A549 (cell line): Measurements from ENCODE around the gene MRPL55. TPM values are rescaled to one million over a fixed set of nuclear protein-coding genes. Genes with fewer than 3 reads are reported as not detected.

ENCODE experiments used
- ATAC-seq, 2 experiments: fragments of 200-7000 bp in 1 of 2; fragments of >200 bp in 1 of 2; cut with Nextera tagmentation in 1 of 2; cut with Tn5 transposase in 1 of 2; 3 replicates each; pipeline versions ENCODE4 v1.8.0 to v1.9.1; 2018 to 2020; ENCODE audit warnings: mild to moderate bottlenecking in 1 of 2, moderate library complexity in 1 of 2
- CTCF ChIA-PET: fragments of 300-600 bp; sonication (Branson Sonifier 250); formaldehyde crosslinking; extraction: SDS; loops from one replicate; lab custom pipeline; 2021; ENCODE audit warnings: antibody characterized with exemption, inconsistent platforms; lab: Yijun Ruan, JAX
- POLR2A ChIA-PET: fragments of 350-600 bp; formaldehyde crosslinking; extraction: SDS; loops from one replicate; lab custom pipeline; 2021; ENCODE audit warnings: antibody characterized with exemption, inconsistent platforms; lab: Yijun Ruan, JAX
- DNase-seq, 2 experiments: peaks; one replicate each; pipeline versions ENCODE4 v3.0.0 to v3.0.0-alpha.2; 2011 to 2016; ENCODE audit warnings: low read depth in 1 of 2, low spot score in 1 of 2
- FAIRE-seq: peaks from 2 replicates; lab custom pipeline; 2011; peaks lifted over from hg19 to GRCh38; lab: Jason Lieb, UNC
- H3K27ac ChIP-seq, 2 experiments: fragments of >200 bp; sonication (Bioruptor Twin); formaldehyde crosslinking; 3 replicates each; pipeline ENCODE4 v1.5.1; 2016 to 2017
- H3K4me1 ChIP-seq: fragments of >200 bp; sonication (Bioruptor Twin); formaldehyde crosslinking; 3 replicates; pipeline ENCODE4 v1.6.1; 2016
- H3K4me2 ChIP-seq: fragments of >200 bp; sonication (Bioruptor Twin); formaldehyde crosslinking; 3 replicates; pipeline ENCODE4 v1.6.1; 2016
- H3K4me3 ChIP-seq: fragments of >200 bp; sonication (Bioruptor Twin); formaldehyde crosslinking; 3 replicates; pipeline ENCODE4 v1.5.1; 2016
- H3K9me3 ChIP-seq: fragments of >200 bp; sonication (Bioruptor Twin); formaldehyde crosslinking; 3 replicates; pipeline ENCODE4 v1.6.1; 2016
- ATOH8 ChIP-seq: fragments of 250-450 bp; sonication (Bioruptor Pico); IDR thresholded peaks from 2 replicates; pipeline ENCODE4 v1.5.0; 2020; ENCODE audit warnings: low read depth, mild to moderate bottlenecking, moderate library complexity
- CHD4 ChIP-seq: fragments of 200-600 bp; sonication (generic); IDR thresholded peaks from 2 replicates; pipeline ENCODE4 v1.6.1; 2016; ENCODE audit warnings: antibody characterized with exemption, mild to moderate bottlenecking, borderline replicate concordance
- E2F6 ChIP-seq: IDR thresholded peaks from 2 replicates; pipeline ENCODE4 v1.6.1; 2012; ENCODE audit warnings: low read depth, borderline replicate concordance
- EHMT2 ChIP-seq: fragments of 200-600 bp; sonication (generic); IDR thresholded peaks from 2 replicates; pipeline ENCODE4 v1.6.1; 2016; ENCODE audit warnings: antibody characterized with exemption, low read depth, mild to moderate bottlenecking, moderate library complexity
- EP300 ChIP-seq, 2 experiments: fragments of >200 bp; sonication (Bioruptor Twin); formaldehyde crosslinking; IDR thresholded peaks; 2 replicates in 1 of 2; 3 replicates in 1 of 2; pipeline ENCODE4 v1.6.1; 2016 to 2017
- FOSL2 ChIP-seq, 2 experiments: fragments of 450-650 bp in 1 of 2; fragments of >200 bp in 1 of 2; sonication (Bioruptor Twin) in 1 of 2; formaldehyde crosslinking; IDR thresholded peaks; 2 replicates each; pipeline versions ENCODE4 v1.5.0 to v1.6.1; 2016 to 2020; ENCODE audit warnings: mild to moderate bottlenecking in 1 of 2, moderate library complexity in 1 of 2
- FOXS1 ChIP-seq: fragments of 250-450 bp; sonication (Bioruptor Pico); IDR thresholded peaks from 2 replicates; pipeline ENCODE4 v1.5.0; 2020; ENCODE audit warnings: mild to moderate bottlenecking, moderate library complexity
- HDAC2 ChIP-seq: fragments of 200-600 bp; sonication (generic); IDR thresholded peaks from 2 replicates; pipeline ENCODE4 v1.6.1; 2016
- HMGXB4 ChIP-seq: fragments of 250-450 bp; sonication (Bioruptor Pico); IDR thresholded peaks from 2 replicates; pipeline ENCODE4 v1.5.0; 2021; ENCODE audit warnings: mild to moderate bottlenecking, moderate library complexity, borderline replicate concordance
- JUN ChIP-seq, 2 experiments: fragments of >200 bp; sonication (Bioruptor Twin); formaldehyde crosslinking; IDR thresholded peaks; 2 replicates in 1 of 2; 3 replicates in 1 of 2; pipeline ENCODE4 v1.6.1; 2016 to 2017
- KDM1A ChIP-seq: fragments of 200-600 bp; sonication (generic); IDR thresholded peaks from 2 replicates; pipeline ENCODE4 v1.6.1; 2016; ENCODE audit warnings: low read depth, mild to moderate bottlenecking
- MAFK ChIP-seq: fragments of 450-650 bp; IDR thresholded peaks from 2 replicates; pipeline ENCODE4 v1.6.1; 2014; ENCODE audit not compliant: partially characterized antibody
- MAX ChIP-seq: IDR thresholded peaks from 2 replicates; pipeline ENCODE4 v1.6.1; 2012
- MAZ ChIP-seq: fragments of 150-350 bp; IDR thresholded peaks from 2 replicates; pipeline ENCODE4 v1.6.1; 2014; ENCODE audit warnings: antibody characterized with exemption, low read depth, low read length, borderline replicate concordance
- MYC ChIP-seq: IDR thresholded peaks from 2 replicates; pipeline ENCODE4 v1.6.1; 2012; ENCODE audit warnings: mild to moderate bottlenecking, inconsistent platforms, low read length, improper control_type of control experiment, borderline replicate concordance
- NPAS2 ChIP-seq: fragments of 250-450 bp; sonication (Bioruptor Pico); IDR thresholded peaks from 2 replicates; pipeline ENCODE4 v1.8.0; 2022; ENCODE audit warnings: mild to moderate bottlenecking, moderate library complexity, borderline replicate concordance
- NR3C1 ChIP-seq: fragments of >200 bp; sonication (Bioruptor Twin); formaldehyde crosslinking; IDR thresholded peaks from 3 replicates; pipeline ENCODE4 v1.6.1; 2017
- PHF8 ChIP-seq: fragments of 200-600 bp; sonication (generic); IDR thresholded peaks from 2 replicates; pipeline ENCODE4 v1.6.1; 2016; ENCODE audit warnings: low read depth, mild to moderate bottlenecking, antibody characterized with exemption, moderate library complexity, borderline replicate concordance
- POLR2A ChIP-seq: IDR thresholded peaks from 2 replicates; pipeline ENCODE4 v1.6.1; 2012; ENCODE audit warnings: mild to moderate bottlenecking, low read length
- RCOR1 ChIP-seq: fragments of 150-350 bp; IDR thresholded peaks from 2 replicates; pipeline ENCODE4 v1.6.1; 2014; ENCODE audit warnings: antibody characterized with exemption, low read length, low read depth
- REST ChIP-seq: fragments of 200-600 bp; sonication (generic); IDR thresholded peaks from 2 replicates; pipeline ENCODE4 v1.6.1; 2016; ENCODE audit warnings: antibody characterized with exemption, mild to moderate bottlenecking, moderate library complexity
- SMC3 ChIP-seq: fragments of >200 bp; sonication (Bioruptor Twin); formaldehyde crosslinking; IDR thresholded peaks from 3 replicates; pipeline ENCODE4 v1.6.1; 2018; ENCODE audit warnings: inconsistent platforms
- SREBF2 ChIP-seq: fragments of 450-650 bp; IDR thresholded peaks from 2 replicates; pipeline ENCODE4 v1.6.1; 2014; ENCODE audit warnings: mild to moderate bottlenecking, moderate library complexity
- TFCP2L1 ChIP-seq: fragments of 250-450 bp; sonication (Bioruptor Pico); IDR thresholded peaks from 2 replicates; pipeline ENCODE4 v1.5.0; 2021; ENCODE audit warnings: mild to moderate bottlenecking
- WGBS: methylation state at CpG from one replicate; pipeline ENCODE4 v1.1.6; 2017; ENCODE audit errors: missing lambda C conversion rate; 5-methylcytosine and 5-hydroxymethylcytosine counted together
- polyA plus RNA-seq, 4 experiments: library from polyadenylated mRNA; depleted of rRNA in 3 of 4; stranded (reverse); fragments of >200 nt; fragmentation: RNase III in 1 of 4; extraction: RNeasy Plus Mini Kit Qiagen cat#74134 plus additional on column Dnase treatment in 1 of 4; gene quantifications; 2 replicates in 3 of 4; 3 replicates in 1 of 4; pipeline ENCODE4 v1.2.3, GENCODE V29; 2011 to 2017

The MRPL55 gene
- polyA plus RNA-seq, 2 of the 4 experiments (the other 2 are of a cell fraction) = 54.2 to 80.0 TPM

GRCh38 chr1:228082918-228083870, 25.9 kb downstream of the MRPL55 start:
- H3K27ac ChIP-seq = peak overlapping the region; percentile 93 to 97
- 2% methylated on average over 37 of the region's 79 CpGs for WGBS
- DNase-seq = no peak
- TF ChIP-seq TFCP2L1 (CRISPR knock-in tag) (no peak), MAZ (no peak), FOXS1 (CRISPR knock-in tag) (no peak), CHD4 (no peak), FOSL2 (IDR thresholded peaks at IDR 0.05) (no peak), FOSL2 (CRISPR knock-in tag; IDR thresholded peaks at IDR 0.05) (no peak), MYC (no peak), NPAS2 (CRISPR knock-in tag) (no peak), POLR2A (no peak), EP300 (IDR thresholded peaks at IDR 0.05) (no peak), MAX (no peak), MAFK (no peak), REST (no peak), SMC3 (no peak), NR3C1 (no peak), EHMT2 (no peak), HDAC2 (no peak), RCOR1 (no peak), SREBF2 (no peak)
- TF ChIP-seq, all 56 proteins: peak for 0
- ChIA-PET POLR2A (interaction anchor here (0.8 to 1.6 kb wide), 7 partner anchors 8 to 84 kb away, joined by 3 to 9 read pairs (median 4); partner anchors contain the start of gene IBA57), CTCF (interaction anchor here (1.0 to 2.5 kb wide), 9 partner anchors 10 to 135 kb away, joined by 3 to 6 read pairs (median 3); no protein-coding TSS in a partner anchor)
- Histone ChIP-seq H3K4me1 (peaks cover 46% of the 10 kb centered on the region), H3K4me3 (peak overlapping the region; percentile 94), H3K4me2 (peak overlapping the region; percentile 97), H3K9me3 (no peaks in the 10 kb centered on the region)
- FAIRE-seq (no peak), ATAC-seq (peak; percentile 26 to 49; a peak in 5 of 6 replicates)

GRCh38 chr1:228082214-228082917, 26.7 kb downstream of the MRPL55 start, which contains the start of gene ARF1:
Gene ARF1 (plus strand): TSS chr1:228082708. CDS start chr1:228097115, 14,407 bp downstream.
- Histone ChIP-seq H3K4me2 (peak within 1 kb of the TSS; percentile 98), H3K4me3 (peak within 1 kb of the TSS; percentile 94), H3K9me3 (no peaks in the 10 kb centered on the region), H3K4me1 (peaks cover 38% of the 10 kb centered on the region), H3K27ac (peak within 1 kb of the TSS; percentile 93 to 97)
- FAIRE-seq (no peak), DNase-seq (peak; percentile 92 to 94), ATAC-seq (peak; percentile 73 to 89)
- WGBS = 0% methylated on average over 19 of the region's 87 CpGs
- POLR2A ChIA-PET = interaction anchor here (0.5 to 1.6 kb wide), 9 partner anchors 9 to 562 kb away, joined by 3 to 9 read pairs (median 4); partner anchors contain the start of genes IBA57 and TRIM11
- CTCF ChIA-PET = interaction anchor here (1.0 to 2.5 kb wide), 5 partner anchors 22 to 134 kb away, joined by 3 to 6 read pairs (median 3); no protein-coding TSS in a partner anchor
- TF ChIP-seq JUN (IDR thresholded peaks at IDR 0.05) (peak; percentile 80; a peak in 4 of 5 replicates), TFCP2L1 (CRISPR knock-in tag) (0 out of 2 replicates have a peak, but pooled peaks have one; percentile 30), RCOR1 (no peak), MAX (peak; percentile 93), CHD4 (peak; percentile 75; the same call in 1 of the 2 replicates), E2F6 (peak; percentile 98), PHF8 (peak; percentile 62; the same call in 1 of the 2 replicates), ATOH8 (no peak), NR3C1 (no peak), HDAC2 (peak; percentile 82; the same call in 1 of the 2 replicates), POLR2A (peak; percentile 76), KDM1A (0 out of 2 replicates have a peak, but pooled peaks have one; percentile 64), HMGXB4 (CRISPR knock-in tag) (peak; percentile 61; the same call in 1 of the 2 replicates)
